Heart left ventricle (tissue), 13 donors: ENCODE results near the gene SIAH3.

Source experiments
- POLR2A ChIP-seq, 2 donors: fragments of 450-650 bp; IDR thresholded peaks; one replicate each; pipeline ENCODE4 v1.6.1; 2017; ENCODE audit warnings: antibody characterized with exemption in 2 of 2, mild to moderate bottlenecking in 2 of 2, moderate library complexity in 2 of 2
- TF ChIP-seq, protein P1 (sequence below), 12 donors: fragments of 200-600 bp; sonication (generic) in 4 of 12; IDR thresholded peaks; one replicate each; pipeline versions ENCODE4 v1.5.0 to v1.8.0; 2018 to 2022; ENCODE audit warnings: antibody characterized with exemption in 12 of 12, mild to moderate bottlenecking in 5 of 12
- donor health status: ischemic (EF 13 %, LVEDD 7.1; RV severe dilation, severe dysfunction).
- donor health status: DM: no; HTN: yes; CAD: no.
- donor health status: DM: no; HTN: no; CAD: no.
- donor health status: ischemic (EF 25% LVEDD 6.9; RV normal size, moderate dysfunction).
- donor health status: ischemic (EF 25% LVEDD 5.7; RV mildly dilated, moderate dysfunction).
- donor health status: ischemic (EF 35%, LVEDD 5.7; RV mildly dilated, moderate dysfunction).
- donor health status: nonischemic (EF 11% LVEDD 7.7; RV severe dilation, severe dysfunction).
- donor health status: DM: yes; HTN: yes; CAD: no.
- donor health status: PGD.
- donor health status: ischemic (EF 29% LVEDD 5.4; RV normal size, mild dysfunction).
- donor health status: nonischemic (EF 23%, LVEDD 6.1; RV moderate dilation, normal function).

DNA sequence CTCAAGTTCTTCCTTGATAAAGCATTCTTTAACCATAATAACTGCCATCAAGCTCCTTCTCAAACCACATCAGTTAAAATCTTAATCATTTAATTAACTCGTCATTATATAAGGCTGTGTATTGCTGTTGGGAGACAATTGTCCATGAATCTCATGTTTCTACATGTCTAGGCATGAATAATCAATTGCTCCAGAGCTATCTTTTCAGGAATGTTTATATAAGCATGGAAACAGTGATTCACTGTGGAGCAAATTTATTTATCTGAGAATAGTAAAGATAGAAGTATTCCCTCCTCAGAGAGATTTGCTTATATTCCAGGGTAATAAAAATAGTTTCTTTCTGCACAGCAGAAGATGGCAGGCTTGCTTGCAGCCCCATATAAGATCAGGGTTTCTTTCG, 78.3 kb downstream of the SIAH3 start:
- TF ChIP-seq, protein P1, sequence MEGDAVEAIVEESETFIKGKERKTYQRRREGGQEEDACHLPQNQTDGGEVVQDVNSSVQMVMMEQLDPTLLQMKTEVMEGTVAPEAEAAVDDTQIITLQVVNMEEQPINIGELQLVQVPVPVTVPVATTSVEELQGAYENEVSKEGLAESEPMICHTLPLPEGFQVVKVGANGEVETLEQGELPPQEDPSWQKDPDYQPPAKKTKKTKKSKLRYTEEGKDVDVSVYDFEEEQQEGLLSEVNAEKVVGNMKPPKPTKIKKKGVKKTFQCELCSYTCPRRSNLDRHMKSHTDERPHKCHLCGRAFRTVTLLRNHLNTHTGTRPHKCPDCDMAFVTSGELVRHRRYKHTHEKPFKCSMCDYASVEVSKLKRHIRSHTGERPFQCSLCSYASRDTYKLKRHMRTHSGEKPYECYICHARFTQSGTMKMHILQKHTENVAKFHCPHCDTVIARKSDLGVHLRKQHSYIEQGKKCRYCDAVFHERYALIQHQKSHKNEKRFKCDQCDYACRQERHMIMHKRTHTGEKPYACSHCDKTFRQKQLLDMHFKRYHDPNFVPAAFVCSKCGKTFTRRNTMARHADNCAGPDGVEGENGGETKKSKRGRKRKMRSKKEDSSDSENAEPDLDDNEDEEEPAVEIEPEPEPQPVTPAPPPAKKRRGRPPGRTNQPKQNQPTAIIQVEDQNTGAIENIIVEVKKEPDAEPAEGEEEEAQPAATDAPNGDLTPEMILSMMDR (IDR thresholded peaks at IDR 0.05), result no peak
- TF ChIP-seq POLR2A (IDR thresholded peaks at IDR 0.05), result no peak
